GM12874 (cell line): ENCODE data around the gene KCNMA1.

Source experiments
- CTCF ChIP-seq: IDR thresholded peaks from 2 replicates; pipeline ENCODE4 v1.5.1; 2011; ENCODE audit warnings: low read depth, mild to moderate bottlenecking, control low read depth, low read length, moderate library complexity; ENCODE audit not compliant: insufficient read depth

The KCNMA1 gene

GRCh38 chr10:77079592-77080300, 557.9 kb downstream of the KCNMA1 start:
- no peak for TF ChIP-seq CTCF

- TF ChIP-seq CTCF: no peak
Measured at GRCh38 chr10:77077316-77077945, 560.2 kb downstream of the KCNMA1 start.

- TF ChIP-seq CTCF: no peak
Measured at GRCh38 chr10:77075926-77076325, 561.7 kb downstream of the KCNMA1 start.

GRCh38 chr10:77074104-77074624, 563.4 kb downstream of the KCNMA1 start:
- TF ChIP-seq CTCF: no peak

- no peak for TF ChIP-seq CTCF
Measured at GRCh38 chr10:77073663-77073960, 564.0 kb downstream of the KCNMA1 start.

GRCh38 chr10:77072836-77073662, 564.6 kb downstream of the KCNMA1 start:
- TF ChIP-seq CTCF: no peak

GRCh38 chr10:77072361-77072835, 565.2 kb downstream of the KCNMA1 start:
- no peak for TF ChIP-seq CTCF
